OCI-M1 (cell line): Measurements from ENCODE around the gene TOX2.

Experiments
- DNase-seq: peaks from one replicate; lab custom pipeline; 2025; lab: John Stamatoyannopoulos, UW

TOX2 gene

GRCh38 chr20:44001667-44002596 lies 87.3 kb downstream of the TOX2 start:
- DNase-seq: no peak

GRCh38 chr20:44002861-44003260 lies 88.2 kb downstream of the TOX2 start:
- no peak for DNase-seq

- DNase-seq: no peak
Measured at GRCh38 chr20:44003609-44004008, 89.0 kb downstream of the TOX2 start.

- no peak for DNase-seq
Measured at GRCh38 chr20:44004306-44004915, 89.8 kb downstream of the TOX2 start.

- DNase-seq: no peak
Measured at GRCh38 chr20:44005661-44006060, 91.0 kb downstream of the TOX2 start.

- DNase-seq: no peak
Measured at GRCh38 chr20:44006126-44006525, 91.5 kb downstream of the TOX2 start.

GRCh38 chr20:44006578-44006977 lies 91.9 kb downstream of the TOX2 start:
- DNase-seq: no peak

GRCh38 chr20:44008806-44009678 lies 94.4 kb downstream of the TOX2 start:
- peak; percentile 10 for DNase-seq

- DNase-seq: no peak
Measured at GRCh38 chr20:44009679-44009992, 95.0 kb downstream of the TOX2 start.

- DNase-seq: peak; percentile 96
Measured at GRCh38 chr20:44010162-44010704, 95.6 kb downstream of the TOX2 start.

- no peak for DNase-seq
Measured at GRCh38 chr20:44011251-44011940, 96.7 kb downstream of the TOX2 start.

GRCh38 chr20:44012466-44013226 lies 98.0 kb downstream of the TOX2 start:
- no peak for DNase-seq

GRCh38 chr20:44014807-44015732 lies 100.4 kb downstream of the TOX2 start:
- no peak for DNase-seq

GRCh38 chr20:44015733-44016103 lies 101.1 kb downstream of the TOX2 start:
- DNase-seq: no peak

- DNase-seq: no peak
Measured at GRCh38 chr20:44016525-44016924, 101.9 kb downstream of the TOX2 start.

GRCh38 chr20:44017211-44017610 lies 102.6 kb downstream of the TOX2 start:
- no peak for DNase-seq

GRCh38 chr20:44017905-44018258 lies 103.2 kb downstream of the TOX2 start:
- DNase-seq: no peak

- DNase-seq: no peak
Measured at GRCh38 chr20:44018259-44018941, 103.7 kb downstream of the TOX2 start.

GRCh38 chr20:44018942-44019637 lies 104.4 kb downstream of the TOX2 start:
- DNase-seq: peak; percentile 15
